HCT116 (cell line): ENCODE measurements around the gene NAGPA. TPM values are rescaled to one million over a fixed set of nuclear protein-coding genes. Genes with fewer than 3 reads are reported as not detected.

Source experiments
- ATAC-seq: fragments of 200-7000 bp; cut with Tn5 transposase; 2 replicates; pipeline ENCODE4 v1.9.1; 2020; ENCODE audit warnings: mild to moderate bottlenecking, moderate library complexity
- BruUV-seq: library from RNA; stranded (reverse); fragments of 400-500 nt; replicated peaks from 2 replicates; lab custom pipeline; 2021; lab: Mats Ljungman, UMichigan
- CTCF ChIA-PET: fragments of 300-600 bp; sonication (Branson Sonifier 250); formaldehyde crosslinking; loops from one replicate; lab custom pipeline; 2021; ENCODE audit warnings: antibody characterized with exemption; lab: Charles Lee
- POLR2A ChIA-PET: fragments of 300-600, 350-600 bp; sonication (Branson Sonifier 250); formaldehyde crosslinking; loops from one replicate; lab custom pipeline; 2021; ENCODE audit warnings: antibody characterized with exemption; lab: Charles Lee
- RAD21 ChIA-PET, 2 experiments: fragments of 300-600 bp; sonication (Branson Sonifier 250); formaldehyde crosslinking; loops; one replicate each; lab custom pipeline; 2023; ENCODE audit warnings: low total read pairs in 2 of 2; ENCODE audit not compliant: uncharacterized antibody in 2 of 2, unreplicated experiment in 2 of 2, low non-redundant PET in 1 of 2; lab: Charles Lee
- DNase-seq: peaks from one replicate; pipeline ENCODE4 v3.0.0-alpha.2; 2010; ENCODE audit warnings: low read depth, low spot score
- H2AFZ ChIP-seq: fragments of 200-600 bp; shearing (Covaris generic), sonication (generic); 2 replicates; pipeline ENCODE4 v1.6.1; 2017; ENCODE audit warnings: low read depth, mixed run types, mixed read lengths, antibody characterized with exemption, low read length; ENCODE audit not compliant: poor library complexity, severe bottlenecking
- H3K27ac ChIP-seq: 2 replicates; pipeline ENCODE4 v1.5.1; 2012; ENCODE audit warnings: low read depth, low read length
- H3K27me3 ChIP-seq: fragments of 200-600 bp; sonication (generic); 2 replicates; pipeline ENCODE4 v1.6.1; 2016; ENCODE audit warnings: mixed run types, low read length, mixed read lengths; ENCODE audit not compliant: insufficient read depth
- H3K36me3 ChIP-seq, 2 experiments: fragments of 200-500 bp in 1 of 2; fragments of 200-600 bp in 1 of 2; sonication (Bioruptor generic) in 1 of 2; sonication (generic) in 1 of 2; 2 replicates each; pipeline versions ENCODE4 v1.5.1 to v1.6.1; 2014 to 2016; ENCODE audit warnings: low read length in 2 of 2, inconsistent platforms in 1 of 2, mixed read lengths in 1 of 2, mixed run types in 1 of 2; ENCODE audit not compliant: insufficient read depth in 2 of 2, control insufficient read depth in 1 of 2
- H3K4me1 ChIP-seq, 2 experiments: fragments of 200-600 bp in 1 of 2; sonication (generic) in 1 of 2; 2 replicates each; pipeline versions ENCODE4 v1.5.1 to v1.6.1; 2012 to 2017; ENCODE audit warnings: low read length in 2 of 2, inconsistent platforms in 1 of 2, mild to moderate bottlenecking in 1 of 2, mixed read lengths in 1 of 2, mixed run types in 1 of 2, moderate library complexity in 1 of 2; ENCODE audit not compliant: insufficient read depth in 2 of 2, control insufficient read depth in 1 of 2
- H3K4me2 ChIP-seq: fragments of 200-600 bp; sonication (generic); 2 replicates; pipeline ENCODE4 v1.6.1; 2017; ENCODE audit warnings: mixed run types, low read length, mixed read lengths
- H3K4me3 ChIP-seq, 2 experiments: fragments of 200-600 bp in 1 of 2; sonication (generic) in 1 of 2; replicated peaks in 1 of 2; 2 replicates each; pipeline ENCODE4 v1.5.1; 2011 to 2016; ENCODE audit warnings: low read length in 2 of 2, control low read depth in 1 of 2, low read depth in 1 of 2, mild to moderate bottlenecking in 1 of 2, mixed read lengths in 1 of 2, mixed run types in 1 of 2
- H3K79me2 ChIP-seq: fragments of 200-600 bp; sonication (generic); 2 replicates; pipeline ENCODE4 v1.6.1; 2017; ENCODE audit warnings: mild to moderate bottlenecking, mixed run types, low read length, moderate library complexity, mixed read lengths; ENCODE audit not compliant: insufficient read depth
- H3K9ac ChIP-seq: fragments of 200-600 bp; sonication (generic); 2 replicates; pipeline ENCODE4 v1.6.1; 2016; ENCODE audit warnings: low read length, mixed read lengths
- H3K9me2 ChIP-seq: fragments of 200-600 bp; sonication (generic), shearing (Covaris generic); 2 replicates; pipeline ENCODE4 v1.6.1; 2017; ENCODE audit warnings: mixed run types, mild to moderate bottlenecking, moderate library complexity; ENCODE audit not compliant: insufficient read depth
- H3K9me3 ChIP-seq, 2 experiments: fragments of 200-500 bp in 1 of 2; fragments of 200-600 bp in 1 of 2; sonication (Bioruptor generic) in 1 of 2; sonication (generic) in 1 of 2; 2 replicates each; pipeline ENCODE4 v1.6.1; 2014 to 2017; ENCODE audit warnings: low read length in 2 of 2, mixed read lengths in 2 of 2, inconsistent platforms in 1 of 2, low read depth in 1 of 2, mild to moderate bottlenecking in 1 of 2, mixed run types in 1 of 2, moderate library complexity in 1 of 2; ENCODE audit not compliant: control insufficient read depth in 1 of 2, insufficient read depth in 1 of 2
- H4K20me1 ChIP-seq: fragments of 200-600 bp; sonication (generic), shearing (Covaris generic); 2 replicates; pipeline ENCODE4 v1.6.1; 2017; ENCODE audit warnings: mixed run types, mild to moderate bottlenecking, moderate library complexity; ENCODE audit not compliant: insufficient read depth
- CEBPB ChIP-seq: IDR thresholded peaks from 2 replicates; pipeline ENCODE4 v1.6.1; 2012; ENCODE audit warnings: low read depth
- EGR1 ChIP-seq: IDR thresholded peaks from 2 replicates; pipeline ENCODE4 v1.6.1; 2012; ENCODE audit warnings: low read depth
- ELF1 ChIP-seq: IDR thresholded peaks from 2 replicates; pipeline ENCODE4 v1.6.1; 2012; ENCODE audit warnings: low read depth, borderline replicate concordance
- EZH2 ChIP-seq: fragments of 200-600 bp; sonication (generic); IDR thresholded peaks from 2 replicates; pipeline ENCODE4 v1.6.1; 2017; ENCODE audit warnings: antibody characterized with exemption, mixed run types
- EZH2phosphoT487 ChIP-seq: fragments of 200-600 bp; IDR thresholded peaks from 2 replicates; pipeline ENCODE4 v1.6.1; 2018; ENCODE audit warnings: antibody characterized with exemption, borderline replicate concordance
- FOSL1 ChIP-seq: IDR thresholded peaks from 2 replicates; pipeline ENCODE4 v1.6.1; 2012; ENCODE audit warnings: low read depth
- JUND ChIP-seq: IDR thresholded peaks from 2 replicates; pipeline ENCODE4 v1.6.1; 2012
- POLR2A ChIP-seq: IDR thresholded peaks from 2 replicates; pipeline ENCODE4 v1.7.0; 2011; ENCODE audit warnings: borderline replicate concordance; ENCODE audit not compliant: insufficient read depth, insufficient read length; ENCODE audit errors: extremely low read depth
- SIN3A ChIP-seq: IDR thresholded peaks from 2 replicates; pipeline ENCODE4 v1.6.1; 2012; ENCODE audit warnings: low read depth
- SRF ChIP-seq: IDR thresholded peaks from 2 replicates; pipeline ENCODE4 v1.6.1; 2012; ENCODE audit warnings: low read depth
- TCF7L2 ChIP-seq: IDR thresholded peaks from 2 replicates; pipeline ENCODE4 v1.7.0; 2011; ENCODE audit warnings: borderline replicate concordance, inconsistent platforms; ENCODE audit not compliant: insufficient read depth, insufficient read length; ENCODE audit errors: extremely low read depth
- YY1 ChIP-seq: IDR thresholded peaks from 2 replicates; pipeline ENCODE4 v1.6.1; 2011; ENCODE audit warnings: low read length, low read depth, moderate library complexity, mild to moderate bottlenecking; ENCODE audit not compliant: insufficient replicate concordance; ENCODE audit errors: extremely low read depth
- ZNF274 ChIP-seq: fragments of 200-500 bp; sonication (Bioruptor generic); IDR thresholded peaks from 2 replicates; pipeline ENCODE4 v1.6.1; 2014; ENCODE audit warnings: mild to moderate bottlenecking, low read depth, low read length, inconsistent platforms
- intact Hi-C: fragments of 100-400 bp; cut with micrococcal nuclease; formaldehyde crosslinking; loops from 2 replicates; pipeline ENCODE4 v1.10.0; 2022
- total RNA-seq: library from RNA; stranded (reverse); gene quantifications from one replicate; pipeline ENCODE4 v1.2.1, GENCODE V29; 2021; ENCODE audit not compliant: unreplicated experiment
- TF ChIP-seq, protein P1 (sequence below), 3 experiments: fragments of 200-600 bp in 1 of 3; sonication (generic) in 1 of 3; IDR thresholded peaks in 2 of 3; conservative IDR thresholded peaks in 1 of 3; 2 replicates each; pipeline ENCODE4 v1.5.1; 2012 to 2017; ENCODE audit warnings: low read depth in 2 of 3, low read length in 2 of 3, antibody characterized with exemption in 1 of 3, borderline replicate concordance in 1 of 3, control low read depth in 1 of 3, mild to moderate bottlenecking in 1 of 3, mixed read lengths in 1 of 3, mixed run types in 1 of 3, moderate library complexity in 1 of 3; ENCODE audit not compliant: insufficient read depth in 1 of 3
- TF ChIP-seq, protein P2 (sequence below): IDR thresholded peaks from 2 replicates; pipeline ENCODE4 v1.6.1; 2011; ENCODE audit warnings: mild to moderate bottlenecking, low read length, moderate library complexity; ENCODE audit not compliant: insufficient replicate concordance; ENCODE audit errors: extremely low read depth
- TF ChIP-seq, protein P3 (sequence below): IDR thresholded peaks from 2 replicates; pipeline ENCODE4 v1.6.1; 2012; ENCODE audit warnings: low read depth
- TF ChIP-seq, protein P4 (sequence below): IDR thresholded peaks from 2 replicates; pipeline ENCODE4 v1.6.1; 2012
- TF ChIP-seq, protein P5 (sequence below): IDR thresholded peaks from 2 replicates; pipeline ENCODE4 v1.6.1; 2012

NAGPA gene
- total RNA-seq, 1 experiment from 2014 or later, result 17.5 TPM

DNA sequence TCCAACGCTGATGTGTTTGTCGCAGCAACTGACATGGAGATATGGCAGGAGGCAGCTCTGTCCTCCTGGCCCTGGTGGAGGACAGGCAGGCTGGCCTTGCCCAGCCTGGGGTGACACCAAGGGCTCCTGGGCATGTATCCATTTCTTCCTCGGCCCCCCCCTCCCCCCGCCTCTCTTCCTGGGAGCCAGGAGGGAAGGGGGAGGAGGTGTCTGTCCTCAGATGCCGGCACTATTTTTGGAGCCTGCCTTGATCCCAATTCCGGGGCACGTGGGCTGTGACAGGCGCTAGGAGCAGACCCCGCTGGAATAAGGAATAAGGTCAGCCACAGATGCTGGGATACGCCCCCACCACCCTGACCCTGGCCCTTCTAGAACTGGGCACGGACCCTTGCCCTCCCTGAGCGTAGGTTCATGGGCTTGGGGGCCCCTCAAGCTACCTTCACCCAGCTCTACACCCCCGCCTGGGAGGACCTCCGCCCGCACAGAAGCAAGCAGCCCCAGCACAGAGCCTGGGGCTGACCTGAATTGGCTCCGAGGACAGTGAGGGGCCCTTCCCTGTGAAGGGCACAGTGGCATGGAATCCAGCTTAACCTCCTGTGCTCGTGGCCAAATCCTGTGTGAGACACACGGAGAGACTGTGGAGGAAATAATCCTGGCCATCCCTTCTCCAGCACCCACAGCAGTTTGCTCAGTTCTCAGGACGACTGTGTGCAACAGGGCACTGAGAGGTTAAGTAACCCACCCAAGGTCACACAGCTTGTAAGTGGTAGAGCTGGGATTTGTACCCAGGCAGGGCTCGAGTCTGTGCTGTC, 51.5 kb downstream of the NAGPA start:
- no TSS peak for BruUV-seq
- Histone ChIP-seq H3K4me3 (no peak overlapping the region), H3K9me2 (no peaks in the 10 kb centered on the region), H3K4me1 (no peaks in the 10 kb centered on the region), H3K79me2 (no peaks in the 10 kb centered on the region), H4K20me1 (no peaks in the 10 kb centered on the region), H3K9me3 (no peaks in the 10 kb centered on the region), H3K36me3 (no peaks in the 10 kb centered on the region), H2AFZ (no peak overlapping the region), H3K27me3 (no peaks in the 10 kb centered on the region), H3K4me2 (no peak overlapping the region), H3K27ac (no peak overlapping the region), H3K9ac (no peak overlapping the region)
- intact Hi-C loops, result no loop called here
- ChIA-PET CTCF (interaction anchor here (0.6 kb wide), 1 partner anchor 46 kb away, joined by 7 read pairs; no protein-coding TSS in a partner anchor), POLR2A (no interaction called here), RAD21 (no interaction called here)
- 0 out of 2 replicates have a peak, but pooled peaks have one; percentile 32 for ATAC-seq
- TF ChIP-seq, protein P1, sequence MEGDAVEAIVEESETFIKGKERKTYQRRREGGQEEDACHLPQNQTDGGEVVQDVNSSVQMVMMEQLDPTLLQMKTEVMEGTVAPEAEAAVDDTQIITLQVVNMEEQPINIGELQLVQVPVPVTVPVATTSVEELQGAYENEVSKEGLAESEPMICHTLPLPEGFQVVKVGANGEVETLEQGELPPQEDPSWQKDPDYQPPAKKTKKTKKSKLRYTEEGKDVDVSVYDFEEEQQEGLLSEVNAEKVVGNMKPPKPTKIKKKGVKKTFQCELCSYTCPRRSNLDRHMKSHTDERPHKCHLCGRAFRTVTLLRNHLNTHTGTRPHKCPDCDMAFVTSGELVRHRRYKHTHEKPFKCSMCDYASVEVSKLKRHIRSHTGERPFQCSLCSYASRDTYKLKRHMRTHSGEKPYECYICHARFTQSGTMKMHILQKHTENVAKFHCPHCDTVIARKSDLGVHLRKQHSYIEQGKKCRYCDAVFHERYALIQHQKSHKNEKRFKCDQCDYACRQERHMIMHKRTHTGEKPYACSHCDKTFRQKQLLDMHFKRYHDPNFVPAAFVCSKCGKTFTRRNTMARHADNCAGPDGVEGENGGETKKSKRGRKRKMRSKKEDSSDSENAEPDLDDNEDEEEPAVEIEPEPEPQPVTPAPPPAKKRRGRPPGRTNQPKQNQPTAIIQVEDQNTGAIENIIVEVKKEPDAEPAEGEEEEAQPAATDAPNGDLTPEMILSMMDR (IDR thresholded peaks at IDR 0.05 in 2 of 3, conservative IDR thresholded peaks at IDR 0.05 in 1 of 3; ENCODE audit: borderline replicate concordance in 1 of 3, insufficient read depth in 1 of 3, low read depth in 2 of 3, low read length in 2 of 3), result no peak
- TF ChIP-seq, protein P2, sequence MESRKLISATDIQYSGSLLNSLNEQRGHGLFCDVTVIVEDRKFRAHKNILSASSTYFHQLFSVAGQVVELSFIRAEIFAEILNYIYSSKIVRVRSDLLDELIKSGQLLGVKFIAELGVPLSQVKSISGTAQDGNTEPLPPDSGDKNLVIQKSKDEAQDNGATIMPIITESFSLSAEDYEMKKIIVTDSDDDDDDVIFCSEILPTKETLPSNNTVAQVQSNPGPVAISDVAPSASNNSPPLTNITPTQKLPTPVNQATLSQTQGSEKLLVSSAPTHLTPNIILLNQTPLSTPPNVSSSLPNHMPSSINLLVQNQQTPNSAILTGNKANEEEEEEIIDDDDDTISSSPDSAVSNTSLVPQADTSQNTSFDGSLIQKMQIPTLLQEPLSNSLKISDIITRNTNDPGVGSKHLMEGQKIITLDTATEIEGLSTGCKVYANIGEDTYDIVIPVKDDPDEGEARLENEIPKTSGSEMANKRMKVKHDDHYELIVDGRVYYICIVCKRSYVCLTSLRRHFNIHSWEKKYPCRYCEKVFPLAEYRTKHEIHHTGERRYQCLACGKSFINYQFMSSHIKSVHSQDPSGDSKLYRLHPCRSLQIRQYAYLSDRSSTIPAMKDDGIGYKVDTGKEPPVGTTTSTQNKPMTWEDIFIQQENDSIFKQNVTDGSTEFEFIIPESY, result no peak
- TF ChIP-seq EGR1, result no peak
- no peak for TF ChIP-seq ELF1
- TF ChIP-seq POLR2A, result no peak
- no peak for TF ChIP-seq EZH2
- no peak for TF ChIP-seq SIN3A
- TF ChIP-seq ZNF274, result no peak
- TF ChIP-seq SRF, result no peak
- TF ChIP-seq TCF7L2, result no peak
- TF ChIP-seq, protein P3, sequence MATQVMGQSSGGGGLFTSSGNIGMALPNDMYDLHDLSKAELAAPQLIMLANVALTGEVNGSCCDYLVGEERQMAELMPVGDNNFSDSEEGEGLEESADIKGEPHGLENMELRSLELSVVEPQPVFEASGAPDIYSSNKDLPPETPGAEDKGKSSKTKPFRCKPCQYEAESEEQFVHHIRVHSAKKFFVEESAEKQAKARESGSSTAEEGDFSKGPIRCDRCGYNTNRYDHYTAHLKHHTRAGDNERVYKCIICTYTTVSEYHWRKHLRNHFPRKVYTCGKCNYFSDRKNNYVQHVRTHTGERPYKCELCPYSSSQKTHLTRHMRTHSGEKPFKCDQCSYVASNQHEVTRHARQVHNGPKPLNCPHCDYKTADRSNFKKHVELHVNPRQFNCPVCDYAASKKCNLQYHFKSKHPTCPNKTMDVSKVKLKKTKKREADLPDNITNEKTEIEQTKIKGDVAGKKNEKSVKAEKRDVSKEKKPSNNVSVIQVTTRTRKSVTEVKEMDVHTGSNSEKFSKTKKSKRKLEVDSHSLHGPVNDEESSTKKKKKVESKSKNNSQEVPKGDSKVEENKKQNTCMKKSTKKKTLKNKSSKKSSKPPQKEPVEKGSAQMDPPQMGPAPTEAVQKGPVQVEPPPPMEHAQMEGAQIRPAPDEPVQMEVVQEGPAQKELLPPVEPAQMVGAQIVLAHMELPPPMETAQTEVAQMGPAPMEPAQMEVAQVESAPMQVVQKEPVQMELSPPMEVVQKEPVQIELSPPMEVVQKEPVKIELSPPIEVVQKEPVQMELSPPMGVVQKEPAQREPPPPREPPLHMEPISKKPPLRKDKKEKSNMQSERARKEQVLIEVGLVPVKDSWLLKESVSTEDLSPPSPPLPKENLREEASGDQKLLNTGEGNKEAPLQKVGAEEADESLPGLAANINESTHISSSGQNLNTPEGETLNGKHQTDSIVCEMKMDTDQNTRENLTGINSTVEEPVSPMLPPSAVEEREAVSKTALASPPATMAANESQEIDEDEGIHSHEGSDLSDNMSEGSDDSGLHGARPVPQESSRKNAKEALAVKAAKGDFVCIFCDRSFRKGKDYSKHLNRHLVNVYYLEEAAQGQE, result no peak
- TF ChIP-seq, protein P4, sequence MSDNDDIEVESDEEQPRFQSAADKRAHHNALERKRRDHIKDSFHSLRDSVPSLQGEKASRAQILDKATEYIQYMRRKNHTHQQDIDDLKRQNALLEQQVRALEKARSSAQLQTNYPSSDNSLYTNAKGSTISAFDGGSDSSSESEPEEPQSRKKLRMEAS, result no peak
- no peak for TF ChIP-seq YY1
- TF ChIP-seq CEBPB, result no peak
- TF ChIP-seq EZH2phosphoT487, result no peak
- no peak for TF ChIP-seq FOSL1
- TF ChIP-seq, protein P5, sequence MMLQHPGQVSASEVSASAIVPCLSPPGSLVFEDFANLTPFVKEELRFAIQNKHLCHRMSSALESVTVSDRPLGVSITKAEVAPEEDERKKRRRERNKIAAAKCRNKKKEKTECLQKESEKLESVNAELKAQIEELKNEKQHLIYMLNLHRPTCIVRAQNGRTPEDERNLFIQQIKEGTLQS, result no peak
- TF ChIP-seq JUND, result no peak
- no peak for DNase-seq
